ENCODE measurements around the gene PANK1.
A peak's percentile ranks its signal among the peaks of the same experiment; 100 is the strongest.

Gene PANK1

DNA sequence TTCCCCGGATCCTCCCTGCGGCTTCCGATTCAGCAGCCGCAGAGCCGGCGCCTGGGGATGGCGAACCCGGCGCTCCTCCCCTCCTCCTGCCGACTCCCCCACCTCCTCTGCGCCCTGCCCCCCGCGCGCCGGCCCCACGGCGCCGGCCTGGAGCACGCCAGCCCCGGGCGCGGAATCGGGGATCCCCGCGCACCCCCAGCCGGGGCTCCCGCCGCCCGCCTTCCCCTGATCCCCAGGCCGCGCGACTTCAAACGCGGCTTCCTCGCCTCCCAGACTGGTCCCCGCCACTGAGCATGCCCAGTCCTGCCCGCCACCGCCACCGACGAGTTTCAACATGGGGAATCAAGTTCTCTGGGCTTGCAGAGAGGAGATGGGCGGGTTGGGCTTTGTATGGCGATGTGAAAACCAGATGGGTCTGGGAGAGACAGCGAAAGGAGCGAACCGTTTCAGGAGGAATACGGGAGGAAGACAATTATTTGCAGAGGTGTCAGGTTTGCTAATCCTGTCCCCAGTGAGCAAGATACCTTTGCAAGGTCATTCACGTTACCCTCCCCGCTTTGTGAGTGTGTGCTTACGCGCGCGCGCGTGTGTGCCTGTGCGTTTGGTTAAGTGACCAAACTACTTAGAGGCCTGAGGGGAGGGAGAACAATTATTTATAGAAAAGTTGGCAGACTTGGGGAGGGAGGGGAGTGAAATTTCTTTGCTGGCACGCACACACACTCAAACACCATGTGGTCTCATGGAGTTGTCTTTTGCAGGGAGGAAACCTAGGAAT, at the start of gene PANK1:
Gene PANK1, minus strand, starts transcription at position 276 of the 775 bp plus-strand sequence. CDS start 351 bp downstream, outside the sequence.
- peak; percentile 83 for DNase-seq (ENCODE audit: low read depth)

DNA sequence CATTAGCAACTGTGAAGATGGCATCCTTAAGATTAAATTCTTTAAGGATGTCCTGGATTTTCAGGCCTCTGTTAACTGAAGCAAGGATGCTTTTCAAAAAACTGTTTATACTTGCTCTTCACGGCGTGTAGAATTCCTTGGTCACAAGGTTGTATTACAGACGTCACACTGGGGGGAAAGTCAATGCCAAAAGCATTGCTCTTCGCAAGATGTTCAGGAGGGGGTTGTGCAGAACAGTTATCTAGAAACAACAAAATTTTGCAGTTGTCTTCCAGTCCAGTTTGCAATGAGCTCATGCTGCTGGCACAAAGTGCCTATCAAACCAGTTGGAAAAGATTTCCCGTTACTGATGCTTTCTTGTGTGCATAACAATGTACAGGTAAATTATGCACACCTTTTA, 48.1 kb upstream of the PANK1 start:
- no peak for DNase-seq (ENCODE audit: low read depth)

DNA sequence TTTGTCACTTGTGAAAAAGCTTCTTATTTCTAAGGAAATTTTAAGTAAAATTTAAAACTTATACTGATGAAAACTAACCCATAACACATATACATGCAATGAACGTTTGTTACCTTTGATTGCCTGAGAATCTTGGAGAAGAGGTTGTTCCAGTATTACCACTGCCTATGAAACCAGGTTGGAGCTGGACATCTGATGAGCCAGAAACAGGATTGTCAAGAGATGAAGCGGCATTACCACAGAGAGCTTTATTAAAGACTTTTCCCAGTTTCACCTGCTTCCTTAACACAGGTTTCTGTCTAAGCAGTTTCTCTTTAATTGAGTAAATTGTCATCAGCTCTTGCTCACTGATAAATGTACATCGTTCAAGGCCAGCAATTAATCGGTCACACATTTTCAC, 47.4 kb upstream of the PANK1 start:
- no peak for DNase-seq (ENCODE audit: low read depth)

DNA sequence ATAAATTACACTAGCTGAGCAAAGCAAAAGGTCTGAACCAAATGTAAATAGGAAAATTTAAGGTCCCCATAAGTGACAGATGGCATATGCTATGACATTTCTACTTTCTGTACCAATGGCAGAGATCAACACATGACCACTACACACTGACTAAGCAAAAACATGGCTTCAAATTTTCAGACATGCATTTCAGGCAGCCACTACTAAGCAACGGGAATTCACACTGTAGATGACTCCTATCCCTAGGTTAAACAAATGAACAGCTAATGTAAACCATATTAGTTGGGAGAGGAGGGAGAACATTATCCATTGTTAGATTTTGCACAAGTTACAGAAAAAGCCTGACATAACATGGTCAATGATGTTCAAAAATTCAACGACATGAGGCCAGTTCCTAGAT, 45.0 kb upstream of the PANK1 start:
- DNase-seq (ENCODE audit: low read depth), result no peak

DNA sequence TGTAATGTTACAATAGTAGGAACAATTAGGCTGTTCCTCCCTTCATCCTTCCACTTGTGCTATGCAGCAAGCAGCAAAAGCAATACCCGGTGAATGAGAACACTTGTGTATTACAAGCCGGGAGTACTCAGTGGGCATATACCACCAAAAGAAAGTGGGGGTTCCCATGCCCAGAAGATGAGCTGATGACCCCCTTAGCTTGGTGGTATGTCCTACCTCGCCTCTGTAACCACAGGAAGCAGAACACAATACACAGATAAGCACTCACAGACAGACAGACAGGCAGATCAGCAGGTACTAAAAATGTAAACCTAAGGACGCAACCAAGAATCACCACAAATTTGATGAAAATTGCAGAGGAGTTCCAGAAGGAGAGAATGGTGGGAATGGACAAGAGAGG, 40.9 kb upstream of the PANK1 start:
- DNase-seq (ENCODE audit: low read depth), result no peak

- peak; percentile 65 for DNase-seq (ENCODE audit: low read depth)
These were observed 39.6 kb upstream of the PANK1 start for GRCh38 chr10:89684604-89685003.

GRCh38 chr10:89683883-89684282, 38.8 kb upstream of the PANK1 start:
- DNase-seq (ENCODE audit: low read depth), result no peak

DNA sequence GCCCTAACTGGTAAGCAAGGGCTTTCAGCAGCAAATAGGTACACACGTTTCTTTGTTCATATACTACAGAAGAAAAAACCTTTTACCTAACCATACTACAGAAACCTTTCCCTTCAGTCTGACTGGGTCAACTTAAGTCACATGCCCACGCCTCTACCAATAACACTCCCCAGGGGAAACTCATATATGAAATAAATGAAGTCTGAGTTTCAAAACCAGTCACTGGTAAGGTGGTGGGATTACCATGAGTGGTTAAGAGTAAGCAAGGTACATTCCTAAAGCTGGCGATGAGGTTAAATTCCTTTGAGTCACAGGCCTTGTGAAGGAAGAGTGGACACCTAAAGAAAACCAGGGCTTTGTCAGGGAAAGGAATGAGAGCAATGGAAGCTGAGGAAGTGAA, 34.9 kb upstream of the PANK1 start:
- DNase-seq (ENCODE audit: low read depth), result no peak

DNA sequence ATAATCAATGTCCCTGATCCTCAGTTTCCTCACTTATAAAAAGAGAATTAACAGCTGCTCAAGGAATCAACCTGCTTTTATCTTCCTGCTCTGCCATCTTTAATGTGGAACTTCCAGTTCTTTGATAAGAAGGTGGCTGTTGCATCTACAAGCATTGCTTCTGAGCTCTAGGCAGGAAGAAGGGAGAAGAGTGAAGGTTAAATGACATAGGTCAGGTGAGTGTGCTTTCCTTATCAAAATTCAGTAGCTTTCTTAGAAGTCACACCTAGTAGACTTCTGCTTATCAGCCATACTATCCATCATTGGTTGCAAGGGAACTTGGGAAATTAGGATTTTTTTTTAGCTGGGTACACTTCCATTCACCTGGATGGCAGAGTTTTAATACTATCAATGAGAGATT, 32.3 kb upstream of the PANK1 start:
- no peak for DNase-seq (ENCODE audit: low read depth)

- peak; percentile 66 for DNase-seq (ENCODE audit: low read depth)
These were observed 25.9 kb upstream of the PANK1 start for GRCh38 chr10:89670926-89671325.

- DNase-seq (ENCODE audit: low read depth), result no peak
These were observed 24.9 kb upstream of the PANK1 start for GRCh38 chr10:89669985-89670384.

DNA sequence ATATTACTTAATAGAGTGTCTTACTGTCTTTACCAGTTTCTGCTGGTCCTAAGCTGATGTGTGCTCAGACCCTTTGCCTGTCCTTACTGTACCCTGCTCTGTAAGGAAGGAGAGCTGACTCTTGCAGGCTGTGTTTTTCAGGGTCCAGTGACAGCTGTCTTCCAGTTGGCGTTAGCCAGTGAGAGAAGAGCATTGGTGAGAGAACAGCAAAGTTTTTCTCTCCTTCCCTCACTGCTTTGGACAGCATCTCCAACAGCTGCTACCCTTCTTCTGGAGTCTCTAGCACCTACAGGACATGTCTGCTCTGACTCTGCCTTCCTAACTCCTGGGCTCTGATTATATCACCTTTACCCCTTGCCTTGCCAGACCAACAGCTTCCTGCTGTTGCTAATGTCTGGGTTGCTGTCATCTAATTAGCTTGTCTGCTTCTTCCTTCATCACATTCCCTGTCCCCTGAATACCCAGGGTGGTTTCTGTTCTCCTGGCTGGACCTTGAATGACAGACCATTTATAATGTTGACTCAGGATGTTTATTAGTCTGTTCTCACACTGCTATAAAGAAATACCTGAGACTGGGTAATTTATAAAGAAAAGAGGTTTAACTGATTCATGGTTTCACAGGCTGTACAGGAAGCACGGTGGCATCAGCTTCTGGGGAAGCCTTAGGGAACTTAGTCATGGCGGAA, 23.5 kb upstream of the PANK1 start:
- no peak for DNase-seq (ENCODE audit: low read depth)

GRCh38 chr10:89666138-89666537, 21.1 kb upstream of the PANK1 start:
- DNase-seq (ENCODE audit: low read depth), result no peak

DNA sequence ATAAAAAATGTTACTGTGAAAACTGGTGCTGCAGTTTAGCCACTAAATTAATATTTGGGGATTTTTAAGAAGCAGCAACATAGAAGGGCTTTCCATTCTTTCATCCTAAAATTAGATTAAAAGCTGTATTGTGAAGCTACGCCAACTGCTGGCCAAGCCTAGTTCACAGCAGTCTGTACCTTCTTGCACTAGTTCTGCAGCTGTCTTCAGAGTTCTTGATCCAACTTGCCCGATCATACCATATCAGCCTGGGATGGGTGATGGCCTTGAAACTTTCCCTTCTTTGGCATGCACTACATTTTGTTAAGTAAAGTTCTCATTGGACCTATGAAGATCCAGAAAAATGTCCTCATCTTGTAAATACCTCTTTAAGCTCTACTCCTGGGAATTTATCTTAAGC, 20.3 kb upstream of the PANK1 start:
- DNase-seq (ENCODE audit: low read depth), result no peak

GRCh38 chr10:89664203-89664602, 19.2 kb upstream of the PANK1 start:
- no peak for DNase-seq (ENCODE audit: low read depth)

DNA sequence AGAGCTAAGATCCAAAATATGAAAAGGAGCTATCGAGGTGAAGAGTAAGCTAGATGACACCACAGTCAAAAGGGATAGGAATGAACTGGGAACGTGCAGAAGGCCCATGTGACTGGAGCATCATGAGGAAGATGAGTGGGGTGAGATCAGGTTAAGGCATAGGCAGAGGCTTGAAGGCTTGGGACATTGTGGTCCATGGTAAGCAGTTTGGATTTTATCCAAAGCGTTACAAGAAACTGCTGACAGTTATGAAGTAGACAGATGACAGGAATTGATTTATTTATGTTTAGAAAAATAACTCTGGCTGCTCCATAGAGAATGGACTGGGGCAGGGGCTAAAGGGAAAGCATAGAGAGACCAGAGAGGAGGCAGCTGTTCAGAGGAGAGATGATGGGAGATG, 18.1 kb upstream of the PANK1 start:
- no peak for DNase-seq (ENCODE audit: low read depth)

DNA sequence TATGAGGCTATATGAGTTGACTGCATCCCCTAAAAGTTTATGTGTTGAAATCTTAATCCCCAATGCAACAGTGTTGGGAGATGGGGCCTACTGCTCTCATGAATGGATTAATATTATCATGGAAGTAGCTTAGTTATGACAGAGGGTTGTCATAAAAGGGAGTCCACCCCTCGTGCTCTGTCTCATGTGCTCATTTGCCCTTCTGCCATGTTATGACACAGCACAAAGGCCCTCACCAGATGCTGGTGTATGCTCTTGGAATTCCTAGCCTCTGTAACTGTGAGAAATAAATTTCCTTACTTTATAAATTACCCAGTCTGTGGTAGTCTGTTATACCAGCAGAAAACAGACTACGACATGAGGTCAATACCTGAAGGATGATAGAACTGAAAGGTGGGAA, 17.6 kb upstream of the PANK1 start:
- DNase-seq (ENCODE audit: low read depth), result peak; percentile 20

- peak; percentile 91 for DNase-seq (ENCODE audit: low read depth)
These were observed 14.4 kb upstream of the PANK1 start for GRCh38 chr10:89659143-89660131.

DNA sequence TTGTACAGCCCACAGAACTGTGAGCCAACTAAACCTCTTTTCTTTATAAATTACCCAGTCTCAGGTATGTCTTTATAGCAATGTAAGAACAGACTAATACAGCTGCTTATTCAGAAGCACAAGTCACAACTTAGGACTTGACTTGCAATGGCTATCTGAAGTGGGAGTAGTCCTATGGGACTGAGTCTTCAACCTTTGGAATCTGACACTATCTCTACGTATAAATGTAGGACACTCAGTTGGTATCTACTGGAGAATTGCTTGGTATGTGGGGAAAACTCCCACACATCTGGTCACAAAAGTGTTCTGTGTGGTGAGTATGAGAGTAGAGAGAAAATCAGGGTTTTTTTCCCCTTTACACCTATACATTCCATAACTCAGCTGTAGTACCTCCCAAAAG, 12.3 kb upstream of the PANK1 start:
- DNase-seq (ENCODE audit: low read depth), result no peak

- DNase-seq (ENCODE audit: low read depth), result no peak
These were observed 10.7 kb upstream of the PANK1 start for GRCh38 chr10:89655722-89656121.

DNA sequence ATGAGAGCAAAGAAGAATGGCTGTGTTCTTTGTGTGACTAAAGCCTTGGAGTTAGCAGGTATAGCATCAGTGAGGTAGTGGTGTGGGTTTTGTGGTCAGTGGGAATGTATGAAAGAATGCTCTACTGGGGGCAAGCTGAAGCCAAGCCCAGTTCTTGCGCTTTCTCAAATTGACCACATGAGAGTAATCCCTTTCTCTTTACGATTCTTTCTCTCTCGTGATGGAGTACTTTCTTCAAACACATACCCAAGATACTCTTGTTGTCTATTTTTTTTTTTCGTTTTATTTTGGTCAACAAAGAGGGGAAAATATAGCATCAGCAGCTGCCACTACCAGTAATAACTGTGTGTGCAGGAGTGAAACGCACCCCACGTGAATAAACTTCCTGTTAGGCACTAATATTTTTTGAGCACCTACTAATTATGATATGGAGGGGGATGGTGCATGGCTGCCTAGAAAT, 8.4 kb upstream of the PANK1 start:
- peak; percentile 37 for DNase-seq (ENCODE audit: low read depth)

DNA sequence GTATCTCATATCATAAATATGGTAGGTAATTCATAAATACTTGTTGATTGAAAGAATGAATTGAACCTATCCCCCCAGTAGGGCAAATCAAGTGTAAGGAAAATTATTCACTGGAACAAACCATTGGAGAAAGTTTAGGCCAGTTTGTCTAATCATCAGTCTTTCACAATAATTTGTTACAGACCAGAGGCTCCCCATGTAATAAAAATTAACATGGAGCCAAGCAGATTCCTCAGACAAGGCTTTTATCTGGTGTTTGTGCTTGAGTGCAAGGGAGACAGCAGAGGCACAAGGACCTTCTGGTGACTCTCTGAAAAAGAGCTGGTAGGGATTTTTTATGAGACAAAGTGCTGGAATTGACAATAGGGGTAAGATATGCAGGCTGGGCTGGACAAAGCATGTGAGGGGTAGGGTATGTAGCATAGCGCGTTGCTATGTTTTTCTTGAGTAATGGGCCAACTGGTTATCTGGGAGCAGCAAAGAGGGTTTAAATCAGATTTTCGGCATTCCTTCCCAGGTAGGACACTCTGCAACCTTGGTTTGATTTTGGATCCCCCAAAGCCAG, 7.8 kb upstream of the PANK1 start:
- DNase-seq (ENCODE audit: low read depth), result no peak

Data from EH (cell line).